Lower leg skin (tissue), 3 donors: ENCODE measurements around the gene MLST8.

Source experiments
- POLR2A ChIP-seq, 2 donors: fragments of 450-650 bp; IDR thresholded peaks; one replicate each; pipeline ENCODE4 v1.6.1; 2016 to 2017; ENCODE audit warnings: antibody characterized with exemption in 2 of 2, mild to moderate bottlenecking in 1 of 2, moderate library complexity in 1 of 2
- TF ChIP-seq, protein P1 (sequence below), 3 donors: fragments of 450-650 bp; IDR thresholded peaks; one replicate each; pipeline ENCODE4 v1.5.1; 2016; ENCODE audit warnings: antibody characterized with exemption in 3 of 3, mild to moderate bottlenecking in 3 of 3, moderate library complexity in 2 of 3

DNA sequence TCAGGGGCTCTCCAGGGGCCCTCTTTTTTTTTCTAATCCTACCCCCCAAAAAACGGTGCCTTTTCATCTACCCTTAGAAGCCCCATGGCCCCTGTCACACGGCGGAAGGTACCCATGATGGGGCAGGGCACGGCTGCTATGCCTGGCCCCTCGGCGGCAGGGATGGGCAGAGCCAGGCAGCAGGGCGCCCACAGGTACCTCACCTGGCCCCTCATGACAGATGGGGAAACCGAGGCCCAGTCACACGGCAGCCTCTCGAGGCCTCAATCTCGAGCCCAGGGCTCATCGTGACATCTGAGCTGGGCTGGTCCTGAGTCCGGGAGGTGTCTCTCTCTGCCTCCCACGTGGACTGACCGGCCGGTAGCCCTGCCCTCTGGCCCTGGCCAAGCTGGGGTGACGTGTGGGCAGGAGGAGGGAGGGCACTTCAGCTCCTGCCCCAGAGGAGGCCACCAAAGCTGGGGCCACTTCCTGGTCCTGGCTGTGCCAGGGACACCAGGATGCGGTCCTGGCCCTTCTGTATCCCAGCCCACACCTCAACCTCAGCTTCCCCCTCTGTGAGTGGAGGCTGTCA is 38.1 kb upstream of the MLST8 start:
- no peak for TF ChIP-seq POLR2A (IDR thresholded peaks at IDR 0.05)
- TF ChIP-seq, protein P1, sequence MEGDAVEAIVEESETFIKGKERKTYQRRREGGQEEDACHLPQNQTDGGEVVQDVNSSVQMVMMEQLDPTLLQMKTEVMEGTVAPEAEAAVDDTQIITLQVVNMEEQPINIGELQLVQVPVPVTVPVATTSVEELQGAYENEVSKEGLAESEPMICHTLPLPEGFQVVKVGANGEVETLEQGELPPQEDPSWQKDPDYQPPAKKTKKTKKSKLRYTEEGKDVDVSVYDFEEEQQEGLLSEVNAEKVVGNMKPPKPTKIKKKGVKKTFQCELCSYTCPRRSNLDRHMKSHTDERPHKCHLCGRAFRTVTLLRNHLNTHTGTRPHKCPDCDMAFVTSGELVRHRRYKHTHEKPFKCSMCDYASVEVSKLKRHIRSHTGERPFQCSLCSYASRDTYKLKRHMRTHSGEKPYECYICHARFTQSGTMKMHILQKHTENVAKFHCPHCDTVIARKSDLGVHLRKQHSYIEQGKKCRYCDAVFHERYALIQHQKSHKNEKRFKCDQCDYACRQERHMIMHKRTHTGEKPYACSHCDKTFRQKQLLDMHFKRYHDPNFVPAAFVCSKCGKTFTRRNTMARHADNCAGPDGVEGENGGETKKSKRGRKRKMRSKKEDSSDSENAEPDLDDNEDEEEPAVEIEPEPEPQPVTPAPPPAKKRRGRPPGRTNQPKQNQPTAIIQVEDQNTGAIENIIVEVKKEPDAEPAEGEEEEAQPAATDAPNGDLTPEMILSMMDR (IDR thresholded peaks at IDR 0.05): no peak
